A673 (cell line): ENCODE results near the gene SPP1.

Source experiments
- CTCF ChIP-seq: fragments of 300-800, 200-600 bp; sonication (generic); conservative IDR thresholded peaks from 2 replicates; pipeline ENCODE4 v1.5.1; 2017; ENCODE audit warnings: low read depth, mild to moderate bottlenecking, antibody characterized with exemption, low read length, moderate library complexity, mixed read lengths
- EZH2 ChIP-seq: fragments of 200-600 bp; sonication (generic); IDR thresholded peaks from 2 replicates; pipeline ENCODE4 v1.6.1; 2017; ENCODE audit warnings: borderline replicate concordance, low read depth, mild to moderate bottlenecking, mixed read lengths, antibody characterized with exemption, low read length; ENCODE audit not compliant: poor library complexity, severe bottlenecking

- TF ChIP-seq CTCF = no peak
- TF ChIP-seq EZH2 = no peak
Measured at GRCh38 chr4:87975466-87975865, at the start of gene SPP1.
